ENCODE measurements around the gene TEX38. TPM values are rescaled to one million over a fixed set of nuclear protein-coding genes. Genes with fewer than 3 reads are reported as not detected.

The TEX38 gene
- under 1 TPM in 2 of 3 donors, not detected in 1; 0.26 to 0.75 TPM for total RNA-seq
- 0.09 TPM for total RNA-seq (2013)

DNA sequence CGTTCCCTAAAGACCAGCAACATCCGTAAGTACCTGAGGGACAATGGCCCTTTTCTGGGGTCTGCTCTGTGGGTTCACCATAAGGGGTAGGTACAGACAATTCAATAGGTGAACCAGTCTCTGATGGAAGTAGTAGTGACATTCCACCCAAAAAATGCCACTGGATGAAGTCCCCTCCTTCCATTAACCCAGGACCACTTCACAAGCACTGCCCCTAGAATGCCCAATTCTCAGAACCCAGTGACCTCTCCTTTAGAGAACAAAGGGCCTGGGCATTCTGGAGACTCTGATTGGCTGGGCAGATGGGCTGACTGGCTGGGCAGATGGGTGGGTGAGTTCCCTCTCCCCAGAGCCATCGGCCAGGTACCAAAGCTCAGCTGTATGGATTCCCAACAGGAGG lies at the start of gene TEX38:
TEX38 (plus strand) TSS at position 301 of the 400 bp plus-strand sequence; CDS start at position 382, 81 bp downstream.
- no peaks in the 10 kb centered on the region for H3K27me3 Mint-ChIP-seq (ENCODE audit: low read depth in 2 of 2)
- TF ChIP-seq, protein P1, sequence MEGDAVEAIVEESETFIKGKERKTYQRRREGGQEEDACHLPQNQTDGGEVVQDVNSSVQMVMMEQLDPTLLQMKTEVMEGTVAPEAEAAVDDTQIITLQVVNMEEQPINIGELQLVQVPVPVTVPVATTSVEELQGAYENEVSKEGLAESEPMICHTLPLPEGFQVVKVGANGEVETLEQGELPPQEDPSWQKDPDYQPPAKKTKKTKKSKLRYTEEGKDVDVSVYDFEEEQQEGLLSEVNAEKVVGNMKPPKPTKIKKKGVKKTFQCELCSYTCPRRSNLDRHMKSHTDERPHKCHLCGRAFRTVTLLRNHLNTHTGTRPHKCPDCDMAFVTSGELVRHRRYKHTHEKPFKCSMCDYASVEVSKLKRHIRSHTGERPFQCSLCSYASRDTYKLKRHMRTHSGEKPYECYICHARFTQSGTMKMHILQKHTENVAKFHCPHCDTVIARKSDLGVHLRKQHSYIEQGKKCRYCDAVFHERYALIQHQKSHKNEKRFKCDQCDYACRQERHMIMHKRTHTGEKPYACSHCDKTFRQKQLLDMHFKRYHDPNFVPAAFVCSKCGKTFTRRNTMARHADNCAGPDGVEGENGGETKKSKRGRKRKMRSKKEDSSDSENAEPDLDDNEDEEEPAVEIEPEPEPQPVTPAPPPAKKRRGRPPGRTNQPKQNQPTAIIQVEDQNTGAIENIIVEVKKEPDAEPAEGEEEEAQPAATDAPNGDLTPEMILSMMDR (IDR thresholded peaks at IDR 0.05), result no peak

GRCh38 chr1:46621930-46622329 lies 49.7 kb upstream of the TEX38 start:
- peaks cover 8 to 10% of the 10 kb centered on the region in 2 donors for H3K4me1 Mint-ChIP-seq
- no peaks in the 10 kb centered on the region for H3K36me3 Mint-ChIP-seq
- DNase-seq (no peak), ATAC-seq (no peak)
- H3K27me3 ChIP-seq (ENCODE audit: control insufficient read depth, insufficient read depth, low read length), result no peaks in the 10 kb centered on the region
- no peaks in the 10 kb centered on the region for H3K27me3 Mint-ChIP-seq (ENCODE audit: low read depth in 2 of 2)
- H3K9me3 ChIP-seq (ENCODE audit: control insufficient read depth, insufficient read depth, low read length), result no peaks in the 10 kb centered on the region
- TF ChIP-seq, protein P1 (IDR thresholded peaks at IDR 0.05), result no peak
- H3K9me3 Mint-ChIP-seq, result no peaks in the 10 kb centered on the region
- no peak overlapping the region for H3K4me3 Mint-ChIP-seq
- no peak overlapping the region for H3K4me3 ChIP-seq (ENCODE audit: low read length)
- no peak overlapping the region for H3K27ac ChIP-seq (ENCODE audit: low read length)
- no peaks in the 10 kb centered on the region for H3K36me3 ChIP-seq (ENCODE audit: control insufficient read depth, insufficient read depth, low read length)
- peaks cover 7% of the 10 kb centered on the region for H3K4me1 ChIP-seq (ENCODE audit: control insufficient read depth, insufficient read depth, low read length)
- intact Hi-C loops (cut with micrococcal nuclease), result no loop called here
- no peak overlapping the region for H3K27ac Mint-ChIP-seq
- WGBS (ENCODE audit: insufficient coverage), result 89% methylated on average over 6 of the region's 7 CpGs

More for the DNA sequence above, at the start of gene TEX38:
- ATAC-seq (no peak), DNase-seq (no peak)
- no peak within 1 kb of the TSS for H3K4me3 Mint-ChIP-seq
- H3K27me3 ChIP-seq (ENCODE audit: control insufficient read depth, insufficient read depth, low read length), result no peaks in the 10 kb centered on the region
- H3K9me3 Mint-ChIP-seq, result no peaks in the 10 kb centered on the region
- 98% methylated on average over 3 of the region's 3 CpGs for WGBS (ENCODE audit: insufficient coverage)
- H3K36me3 ChIP-seq (ENCODE audit: control insufficient read depth, insufficient read depth, low read length), result peaks cover 5% of the 10 kb centered on the region
- peaks cover 20 to 24% of the 10 kb centered on the region in 2 donors for H3K4me1 Mint-ChIP-seq
- H3K27ac Mint-ChIP-seq, result no peak within 1 kb of the TSS
- intact Hi-C loops (cut with micrococcal nuclease), result no loop called here
- H3K4me1 ChIP-seq (ENCODE audit: control insufficient read depth, insufficient read depth, low read length), result peaks cover 17% of the 10 kb centered on the region
- no peaks in the 10 kb centered on the region for H3K9me3 ChIP-seq (ENCODE audit: control insufficient read depth, insufficient read depth, low read length)
- H3K4me3 ChIP-seq (ENCODE audit: low read length), result no peak within 1 kb of the TSS
- no peaks in the 10 kb centered on the region for H3K36me3 Mint-ChIP-seq
- no peak within 1 kb of the TSS for H3K27ac ChIP-seq (ENCODE audit: low read length)

- Histone ChIP-seq H3K4me3 (ENCODE audit: low read length) (no peak overlapping the region), H3K4me1 (ENCODE audit: control insufficient read depth, insufficient read depth, low read length) (peaks cover 3% of the 10 kb centered on the region), H3K27ac (ENCODE audit: low read length) (no peak overlapping the region), H3K9me3 (ENCODE audit: control insufficient read depth, insufficient read depth, low read length) (no peaks in the 10 kb centered on the region), H3K27me3 (ENCODE audit: control insufficient read depth, insufficient read depth, low read length) (no peaks in the 10 kb centered on the region), H3K36me3 (ENCODE audit: control insufficient read depth, insufficient read depth, low read length) (no peaks in the 10 kb centered on the region)
- H3K27me3 Mint-ChIP-seq (ENCODE audit: low read depth in 2 of 2), result no peaks in the 10 kb centered on the region
- WGBS (ENCODE audit: insufficient coverage), result 82% methylated on average over 3 of the region's 3 CpGs
- DNase-seq (no peak), ATAC-seq (no peak)
- no peak overlapping the region for H3K4me3 Mint-ChIP-seq
- intact Hi-C loops (cut with micrococcal nuclease), result no loop called here
- H3K9me3 Mint-ChIP-seq, result no peaks in the 10 kb centered on the region
- TF ChIP-seq, protein P1 (IDR thresholded peaks at IDR 0.05), result no peak
- no peak overlapping the region for H3K27ac Mint-ChIP-seq
- H3K4me1 Mint-ChIP-seq, result peaks cover 4 to 5% of the 10 kb centered on the region in 2 donors
- no peaks in the 10 kb centered on the region for H3K36me3 Mint-ChIP-seq
These were observed 49.3 kb upstream of the TEX38 start for GRCh38 chr1:46622344-46622743.

Measured in natural killer cell (primary cell).